HG02973 (cell line): Measurements from ENCODE around the gene PPIH.
"Not testable (repeated sequence)": the region's sequence is repeated elsewhere in the genome, so short reads cannot be mapped to it uniquely, and the experiment has no call there.

ENCODE experiments used
- ATAC-seq: cut with Tn5 transposase; IDR thresholded peaks from one replicate; pipeline ENCODE4 v1.9.1; 2021; ENCODE audit warnings: moderate library complexity; ENCODE audit not compliant: unreplicated experiment

The PPIH gene

DNA sequence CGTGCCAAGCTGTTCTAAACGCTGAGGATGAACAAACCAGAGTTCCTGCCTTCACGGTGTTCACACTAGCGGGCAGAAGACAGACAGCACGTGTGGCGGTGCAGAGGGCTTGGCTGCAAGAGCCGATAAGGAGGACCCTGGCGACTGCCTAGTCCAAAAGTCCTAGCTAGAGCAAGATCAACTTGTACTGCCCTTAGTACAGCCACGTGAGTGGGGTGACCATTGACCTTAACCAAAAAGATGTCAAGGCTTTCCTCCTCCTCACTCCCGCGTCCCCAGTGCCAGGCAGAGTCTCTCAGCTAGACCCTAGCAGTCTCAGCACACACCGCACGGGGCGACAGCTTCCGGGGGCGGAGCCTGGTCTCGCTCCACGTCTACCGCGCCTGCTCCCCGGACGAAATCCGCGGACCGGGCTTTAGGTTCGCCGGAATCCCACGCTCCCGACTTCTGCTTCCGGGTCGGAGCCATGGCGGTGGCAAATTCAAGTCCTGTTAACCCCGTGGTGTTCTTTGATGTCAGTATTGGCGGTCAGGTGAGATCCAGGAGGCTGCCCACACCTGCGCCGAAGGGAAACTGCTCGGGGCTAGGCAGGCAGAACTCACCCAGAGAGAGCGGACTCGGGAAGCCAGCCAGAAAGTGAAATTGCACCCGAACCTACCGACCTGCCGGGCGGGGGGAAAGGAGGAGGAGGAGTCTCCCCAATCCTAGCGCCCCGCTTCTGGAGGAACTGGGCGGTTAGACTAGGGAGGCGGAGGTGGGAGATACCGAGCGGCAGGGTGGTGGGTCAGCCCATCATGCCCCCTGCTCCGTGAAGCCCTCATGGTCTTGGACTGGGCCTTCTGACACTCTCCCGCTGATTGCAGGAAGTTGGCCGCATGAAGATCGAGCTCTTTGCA lies at the start of gene PPIH:
Gene PPIH, plus strand, starts transcription at position 443 of the 896 bp plus-strand sequence. Its CDS starts 24 bp downstream, at position 467.
- ATAC-seq = peak; percentile 91

DNA sequence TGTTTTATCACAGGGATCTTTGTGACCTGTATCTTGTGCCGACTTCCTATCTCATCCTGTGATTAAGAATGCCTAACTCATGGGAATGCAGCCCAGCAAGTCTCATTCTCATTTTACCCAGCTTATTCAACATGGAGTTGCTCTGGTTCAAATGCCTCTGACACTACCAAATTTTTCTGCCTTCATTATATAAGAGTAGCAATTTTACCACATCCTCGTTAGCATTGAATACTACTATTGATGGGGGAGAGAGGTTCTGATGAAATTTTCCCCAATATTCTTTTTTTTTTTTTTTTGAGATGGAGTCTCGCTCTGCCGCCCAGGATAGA lies 44.5 kb upstream of the PPIH start:
- ATAC-seq = no peak

DNA sequence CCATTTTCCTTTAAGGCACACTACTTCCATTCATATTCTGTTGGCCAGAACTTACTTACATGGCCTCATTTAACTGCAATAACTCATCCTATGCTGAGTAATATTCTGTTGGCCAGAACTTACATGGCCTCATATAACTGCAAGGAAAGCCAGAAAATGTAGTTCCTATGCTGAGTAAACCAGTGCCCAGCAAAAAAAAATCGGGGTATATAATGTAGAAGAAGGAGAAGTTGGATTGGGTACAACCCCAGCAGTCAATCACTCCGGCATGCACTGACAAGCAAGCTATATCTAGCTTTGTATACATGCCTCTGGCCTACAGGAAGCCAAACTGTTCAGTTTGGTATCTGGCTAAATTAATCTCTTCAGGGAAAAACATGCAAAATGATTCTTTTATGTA lies 39.4 kb upstream of the PPIH start:
- ATAC-seq = no peak

DNA sequence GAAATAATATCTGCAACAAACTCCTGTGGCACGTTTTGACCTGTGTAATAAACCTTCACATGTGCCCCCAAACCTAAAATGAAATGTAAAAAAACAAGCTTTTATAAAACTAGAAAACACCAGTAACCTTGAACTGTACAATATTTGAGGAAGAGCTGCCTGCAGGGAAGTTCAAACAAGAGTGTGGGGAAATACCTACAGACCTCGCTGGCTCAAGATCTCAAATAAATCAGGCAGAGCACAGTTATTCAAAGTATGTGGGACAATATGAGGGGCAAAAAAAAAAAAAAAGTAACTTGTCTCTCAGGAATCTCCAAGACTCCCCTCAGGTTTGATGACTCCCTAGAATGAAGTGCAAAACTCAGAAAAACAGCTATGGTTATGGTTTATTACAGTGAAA lies 37.9 kb upstream of the PPIH start:
- ATAC-seq = no peak

DNA sequence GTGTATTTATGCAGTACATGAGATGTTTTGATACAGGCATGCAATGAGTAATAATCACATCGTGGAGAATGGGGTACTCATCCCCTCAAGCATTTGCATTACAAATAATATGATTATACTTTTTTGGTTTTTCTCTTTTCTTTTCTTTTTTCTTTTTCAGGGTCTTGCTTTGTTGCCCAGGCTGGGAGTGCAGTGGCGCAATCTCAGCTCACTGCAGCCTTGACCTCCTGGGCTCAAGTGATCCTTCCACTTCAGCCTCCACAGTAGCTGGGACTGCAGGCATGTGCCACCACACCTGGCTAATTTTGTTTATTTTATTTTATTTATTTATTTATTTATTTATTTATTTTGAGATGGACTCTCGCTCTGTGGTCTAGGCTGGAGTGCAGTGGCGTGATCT lies 37.0 kb upstream of the PPIH start:
- not testable (repeated sequence) for ATAC-seq

DNA sequence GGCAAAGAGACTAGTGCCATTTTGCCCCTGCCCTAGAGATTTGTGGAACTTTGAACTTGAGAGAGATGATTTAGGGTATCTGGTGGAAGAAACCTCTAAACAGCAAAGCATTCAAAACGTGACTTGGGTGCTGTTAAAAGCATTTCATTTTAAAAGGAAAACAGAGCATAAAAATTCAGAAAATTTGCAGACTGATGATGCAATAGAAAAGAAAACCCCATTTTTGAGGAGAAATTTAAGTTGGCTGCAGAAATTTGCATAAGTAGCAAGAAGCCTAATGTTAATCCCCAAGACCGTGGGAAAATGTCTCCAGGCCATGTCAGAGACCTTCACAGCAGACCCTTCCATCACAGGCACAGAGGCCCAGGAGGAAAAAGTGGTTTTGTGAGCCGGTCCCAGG lies 31.0 kb upstream of the PPIH start:
- ATAC-seq = not testable (repeated sequence)

DNA sequence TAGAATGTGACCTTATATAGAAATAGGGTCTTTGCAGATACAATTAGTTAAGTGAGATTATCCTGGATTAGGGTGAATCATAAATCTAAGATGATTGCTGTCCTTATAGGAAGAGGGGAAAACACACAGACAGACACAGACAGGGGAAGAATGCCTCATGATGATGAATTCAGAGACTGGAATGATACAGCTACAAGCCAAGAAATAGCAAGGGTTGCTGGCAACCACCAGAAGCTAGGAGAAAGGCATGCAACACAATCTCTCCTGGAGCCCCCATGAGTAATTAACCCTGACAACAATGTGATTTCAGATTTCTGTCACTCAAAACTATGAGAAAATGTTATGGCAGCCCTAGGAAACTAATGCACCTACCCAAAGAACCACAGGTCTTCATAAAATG lies 19.1 kb upstream of the PPIH start:
- no peak for ATAC-seq

DNA sequence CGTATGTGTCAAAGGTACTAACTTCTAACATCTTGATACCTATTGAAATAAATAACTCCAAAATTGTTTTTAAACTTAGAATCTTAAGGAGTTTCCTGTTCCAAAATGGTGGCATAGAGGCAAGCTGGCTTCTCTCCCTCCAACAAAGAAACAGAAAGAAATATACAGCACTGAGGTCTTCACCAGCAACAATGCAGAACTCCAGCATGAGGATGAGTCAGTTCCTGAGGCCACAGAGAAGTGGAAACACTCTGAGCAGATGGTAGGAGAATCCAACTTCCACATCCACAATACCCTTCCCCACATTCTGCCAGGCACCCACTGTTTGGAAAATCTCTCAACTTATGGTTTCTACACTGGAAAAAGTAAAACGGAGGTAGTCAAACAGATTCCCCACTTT lies 12.2 kb upstream of the PPIH start:
- no peak for ATAC-seq

DNA sequence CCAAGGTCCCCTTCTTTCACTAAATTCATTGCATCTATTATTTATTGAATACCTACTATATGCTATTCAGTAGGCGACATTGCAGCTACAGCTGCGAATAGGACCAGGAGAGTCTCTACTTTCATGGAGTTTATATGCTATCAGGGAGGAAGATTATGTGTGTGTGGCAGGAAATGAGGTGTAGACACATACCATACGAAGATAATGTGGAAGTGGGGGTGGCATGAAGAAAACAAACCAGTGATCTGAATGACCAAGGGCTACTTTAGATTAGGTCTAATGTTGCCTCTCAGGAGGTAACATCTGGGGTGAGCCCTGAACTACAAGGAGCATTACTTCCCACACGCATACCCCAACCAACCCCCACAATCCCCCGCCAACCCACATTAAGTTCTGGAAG lies 1.0 kb upstream of the PPIH start:
- no peak for ATAC-seq

DNA sequence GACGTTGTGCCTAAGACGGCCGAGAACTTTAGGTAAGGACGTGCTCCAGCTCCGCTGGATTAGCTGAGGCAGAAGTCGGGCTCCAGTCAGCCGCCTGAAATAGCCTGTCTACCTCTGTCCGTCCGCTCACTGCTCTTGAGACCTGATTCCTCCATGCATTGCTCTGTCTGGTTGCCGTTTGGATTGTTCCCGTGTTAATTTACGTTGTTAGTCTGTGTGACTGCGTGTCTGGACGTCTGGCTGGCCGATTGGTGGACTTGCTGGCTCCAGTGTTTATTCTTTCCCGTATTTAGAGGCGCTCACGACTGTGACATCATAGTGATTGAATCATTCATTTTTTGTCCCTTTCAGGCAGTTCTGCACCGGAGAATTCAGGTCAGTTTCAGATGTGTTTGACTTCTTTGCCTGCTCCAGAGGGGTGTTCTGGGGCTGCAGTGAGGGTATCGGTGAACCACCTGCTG lies 684 bp downstream of the PPIH start:
- ATAC-seq = peak; percentile 2

DNA sequence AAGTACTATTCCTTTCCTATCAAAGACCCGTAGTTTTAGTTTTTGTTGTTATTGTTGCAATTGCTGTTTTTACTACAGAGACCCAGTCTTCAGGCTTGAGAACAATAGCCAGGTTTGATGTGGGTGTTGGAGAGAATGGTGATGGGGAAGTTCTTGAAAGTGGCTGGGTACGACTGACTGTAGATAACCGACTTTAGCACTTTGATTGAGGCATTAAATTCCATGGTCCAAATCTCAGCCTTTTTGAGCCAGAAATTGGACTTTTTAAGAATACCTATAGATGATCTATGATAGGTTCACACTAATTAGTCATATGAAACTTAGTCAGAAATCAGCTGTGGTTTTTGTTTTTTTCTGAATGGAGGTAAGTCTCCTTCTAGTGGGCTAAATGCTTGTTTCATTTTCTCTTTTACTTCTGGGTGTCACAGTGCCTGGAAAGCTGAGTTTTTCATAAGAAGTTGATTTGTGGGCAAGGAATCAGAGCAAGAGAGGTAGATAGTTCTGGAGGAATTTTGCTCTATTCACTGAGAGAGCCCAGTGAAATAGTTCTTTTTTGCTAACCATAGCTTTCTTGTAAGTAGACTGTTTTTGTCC lies 2.8 kb downstream of the PPIH start:
- ATAC-seq = no peak

DNA sequence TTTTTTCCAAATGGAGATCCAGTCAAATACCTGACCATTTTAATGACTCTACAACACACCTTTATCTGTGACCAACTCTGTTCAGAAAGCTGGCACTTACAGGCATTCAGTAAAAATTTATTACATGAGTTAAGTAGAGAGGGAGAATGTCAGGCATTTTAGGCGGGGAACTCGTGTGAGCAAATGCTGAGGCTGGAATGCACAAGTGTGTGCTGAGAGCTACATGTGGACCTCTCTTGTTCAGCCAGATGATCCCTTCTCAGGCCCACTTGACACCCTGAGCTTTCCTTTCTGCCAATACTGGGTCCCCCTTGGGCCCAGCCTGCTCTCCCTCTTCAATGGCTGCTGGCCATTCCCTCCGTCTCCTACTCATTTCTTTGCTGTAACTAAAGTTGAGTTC lies 11.7 kb downstream of the PPIH start:
- ATAC-seq = no peak

DNA sequence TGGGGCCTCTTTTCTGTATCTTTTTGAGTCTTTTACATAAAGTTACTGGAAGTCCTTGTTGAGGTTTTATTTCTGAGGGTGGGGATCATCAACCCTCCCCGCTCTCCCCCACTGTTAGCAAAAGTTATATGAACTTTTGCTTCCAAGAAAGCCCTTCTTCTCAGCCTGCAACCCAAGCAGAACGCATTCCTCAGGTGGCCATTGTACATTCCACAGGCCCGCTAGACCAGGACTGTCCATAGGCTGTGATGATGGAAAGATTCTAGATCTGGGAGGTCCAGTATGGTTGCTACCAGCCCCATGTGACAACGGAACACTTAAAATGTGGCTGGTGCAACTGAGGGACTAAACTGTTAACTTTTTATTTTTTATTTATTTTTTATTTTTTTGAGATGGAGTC lies 12.2 kb downstream of the PPIH start:
- ATAC-seq = no peak

DNA sequence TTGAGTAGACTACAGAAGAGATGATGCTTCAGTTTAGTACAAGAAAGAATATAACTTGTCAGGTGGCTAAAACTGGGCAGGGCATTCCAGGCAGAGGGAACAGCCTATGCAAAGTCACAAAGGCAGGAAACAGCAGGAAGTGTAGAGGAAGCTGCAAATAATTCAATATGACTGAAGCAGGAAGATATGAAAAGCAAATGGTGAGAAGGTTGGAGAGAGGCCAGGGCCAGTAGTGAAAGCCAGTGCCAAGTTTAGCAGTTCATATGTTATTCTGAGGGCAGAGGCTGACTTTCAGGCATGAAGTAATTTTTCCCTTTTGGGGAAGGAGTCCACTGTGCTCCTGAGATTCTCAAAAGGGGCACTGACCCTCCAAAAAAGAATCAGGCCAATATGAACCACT lies 16.0 kb downstream of the PPIH start:
- no peak for ATAC-seq

DNA sequence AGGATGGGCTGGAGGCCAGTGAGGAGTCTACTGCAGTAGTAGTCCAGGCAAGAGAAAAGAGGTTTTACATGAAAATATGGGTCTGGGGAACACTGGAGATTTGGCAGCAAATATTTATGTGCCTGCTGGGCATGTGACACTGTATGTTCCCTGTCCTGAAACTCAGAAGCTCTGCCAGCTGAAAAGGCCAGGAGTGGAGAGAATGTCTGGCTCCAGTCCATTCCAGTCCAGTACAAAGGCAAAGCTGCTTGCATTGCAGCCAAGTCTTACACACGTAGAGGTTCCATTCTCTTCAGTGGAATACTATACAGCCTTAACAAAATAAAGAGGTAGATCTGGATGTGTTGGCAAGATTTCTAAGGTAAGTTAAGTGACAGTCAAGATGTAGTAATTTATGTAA lies 16.5 kb downstream of the PPIH start:
- no peak for ATAC-seq

DNA sequence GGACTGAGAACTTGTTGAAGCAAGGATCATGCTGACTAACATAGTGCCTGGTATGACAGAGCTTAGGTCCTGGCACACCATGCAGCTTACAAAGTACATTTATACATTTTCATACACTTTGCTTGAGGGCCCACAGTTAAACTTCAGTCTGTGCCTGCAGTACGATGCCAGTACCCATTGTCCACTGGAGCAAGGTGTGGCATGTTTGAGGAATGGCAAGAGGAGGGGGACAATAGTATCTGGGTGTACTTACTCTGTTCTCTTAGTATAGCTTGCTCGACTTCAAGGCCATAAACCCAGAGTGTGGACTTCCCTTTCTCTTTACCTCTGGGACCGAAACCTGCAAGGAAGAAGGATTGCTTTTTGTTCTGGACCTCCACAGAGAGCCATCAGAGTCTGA lies 17.2 kb downstream of the PPIH start:
- ATAC-seq = no peak

DNA sequence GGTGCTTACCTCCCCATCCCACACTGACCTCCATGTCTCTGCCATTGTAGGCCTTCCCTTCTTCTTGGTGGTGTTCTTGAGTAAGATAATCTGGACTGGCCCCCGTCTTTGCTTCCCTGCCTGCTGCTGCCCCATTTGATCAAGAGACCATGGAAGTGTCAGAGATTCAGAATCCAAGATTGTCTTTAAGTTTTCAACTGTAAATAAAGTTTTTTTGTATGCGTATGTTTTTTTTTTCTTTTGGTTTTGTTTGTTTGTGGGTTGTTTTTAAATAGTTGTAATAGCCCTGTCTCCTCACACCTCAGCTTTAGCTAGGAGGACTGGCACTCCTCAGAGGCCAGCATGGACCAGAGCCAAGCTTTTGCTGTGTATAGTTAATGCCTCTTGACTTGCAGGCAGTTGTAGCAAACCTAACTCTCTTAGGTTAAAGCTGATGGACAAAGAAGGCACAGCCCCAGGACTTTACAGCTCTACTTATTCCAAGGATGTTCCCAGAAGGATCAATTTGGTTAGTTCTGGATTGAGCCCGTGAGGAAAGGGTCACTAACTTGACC lies 18.4 kb downstream of the PPIH start:
- ATAC-seq = no peak

DNA sequence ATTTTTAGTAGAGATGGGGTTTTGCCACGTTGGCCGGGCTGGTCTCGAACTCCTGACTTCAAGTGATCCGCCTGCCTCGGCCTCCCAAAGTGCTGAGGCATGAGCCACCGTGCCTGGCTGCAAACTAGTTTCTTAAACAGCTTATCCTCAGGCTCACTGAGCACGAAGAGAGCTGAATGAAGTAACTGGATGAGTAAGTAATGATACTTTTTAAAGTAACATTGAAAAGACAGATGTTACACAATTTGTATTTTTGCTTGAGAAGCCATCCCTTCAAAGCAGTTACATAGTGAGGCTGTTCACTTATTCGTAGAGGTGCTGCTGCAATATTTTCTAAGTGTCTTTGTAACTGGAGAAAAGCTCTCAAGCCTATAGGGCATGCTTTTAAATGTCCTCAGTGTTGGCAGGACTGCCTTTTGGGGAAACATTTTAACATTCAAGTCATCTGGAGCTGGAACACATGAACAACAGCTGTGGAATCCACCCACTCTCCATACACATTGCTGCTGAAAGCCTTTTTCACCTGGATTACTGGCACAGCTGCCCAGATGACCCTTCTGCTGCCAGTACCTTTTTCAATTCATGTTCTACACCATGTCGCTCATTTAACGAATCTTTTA lies 21.3 kb downstream of the PPIH start:
- no peak for ATAC-seq

DNA sequence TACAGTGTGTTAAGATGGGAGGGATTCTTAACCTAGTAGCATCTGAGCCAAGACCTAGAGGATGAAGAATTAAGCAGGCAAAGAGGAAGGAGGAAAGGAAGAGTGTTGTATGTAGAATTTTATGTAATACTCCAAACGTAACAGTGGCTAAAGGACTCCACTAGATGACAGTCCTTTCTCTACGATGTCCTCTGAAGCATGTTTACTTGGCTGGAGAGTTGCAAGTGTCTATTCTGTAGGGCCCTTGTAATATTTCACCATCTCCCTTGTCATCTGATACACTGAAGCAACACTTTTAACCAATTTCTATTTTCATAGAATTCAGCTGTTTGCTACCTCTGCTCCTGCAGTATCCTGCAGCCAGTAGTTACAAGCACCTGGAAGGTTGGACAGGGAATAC lies 21.8 kb downstream of the PPIH start:
- no peak for ATAC-seq

DNA sequence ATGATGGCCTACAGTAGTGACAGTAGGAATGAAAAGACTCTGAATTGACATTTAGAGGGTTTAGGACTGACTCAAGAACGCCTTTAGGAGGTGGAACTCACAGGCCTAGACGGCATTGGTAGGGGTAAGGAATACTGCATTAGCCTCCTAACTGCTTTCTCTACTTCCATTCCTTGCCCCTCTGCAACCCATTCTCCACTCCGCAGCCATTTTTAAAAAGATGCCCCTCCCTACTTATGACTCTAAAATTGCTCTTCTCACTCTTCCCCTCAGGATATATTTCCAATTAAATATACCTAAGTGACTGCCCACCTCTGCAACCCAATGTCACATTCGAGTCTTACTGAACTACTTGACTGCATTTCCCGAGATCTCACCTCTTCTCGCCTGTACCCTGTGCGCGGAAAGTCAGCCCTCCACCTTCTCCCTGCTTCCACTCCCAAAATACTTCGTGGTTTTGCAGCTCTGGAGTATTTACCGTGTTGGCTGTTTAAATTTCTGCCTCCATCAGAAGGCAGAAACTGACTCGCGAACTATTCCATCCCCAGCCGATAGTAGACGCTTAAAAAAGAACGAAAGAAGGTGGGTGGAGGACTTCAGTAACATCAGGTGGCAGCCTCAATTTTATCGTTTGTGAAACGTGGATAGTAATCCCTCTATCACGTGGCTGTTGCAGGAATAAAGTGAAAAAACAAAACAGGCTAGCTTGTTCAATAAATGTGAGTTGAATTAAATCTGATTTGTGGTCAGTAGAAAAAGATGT lies 22.9 kb downstream of the PPIH start:
- ATAC-seq = no peak
